Thoracic aorta (tissue), 2 donors: ENCODE results near the gene RPTOR. TPM values are rescaled to one million over a fixed set of nuclear protein-coding genes. Genes with fewer than 3 reads are reported as not detected.

Source experiments
- ATAC-seq: fragments of 150-250 bp; one replicate; pipeline ENCODE4 v1.8.0; 2017; ENCODE audit warnings: low read depth; ENCODE audit not compliant: insufficient number of reproducible peaks, low FRiP score
- DNase-seq: peaks from one replicate; pipeline ENCODE4 v3.0.0-alpha.2; 2020; ENCODE audit warnings: low spot score
- H3K27ac ChIP-seq, 2 donors: fragments of 200-600 bp; sonication (generic); 1 replicate in 1 of 2; 2 replicates in 1 of 2; pipeline ENCODE4 v1.5.1; 2016; ENCODE audit warnings: mild to moderate bottlenecking in 2 of 2, moderate library complexity in 2 of 2
- H3K27me3 ChIP-seq: fragments of 200-600 bp; sonication (generic); replicated peaks from 2 replicates; pipeline ENCODE4 v1.6.0; 2016; ENCODE audit warnings: mild to moderate bottlenecking; ENCODE audit not compliant: insufficient read depth
- H3K36me3 ChIP-seq: fragments of 200-600 bp; sonication (generic); one replicate; pipeline ENCODE4 v1.5.1; 2016
- H3K4me1 ChIP-seq, 2 donors: fragments of 200-600 bp; sonication (generic); 1 replicate in 1 of 2; 2 replicates in 1 of 2; pipeline versions ENCODE4 v1.5.1 to v1.6.0; 2016; ENCODE audit warnings: low read depth in 2 of 2, mild to moderate bottlenecking in 1 of 2; ENCODE audit not compliant: control insufficient read depth in 1 of 2
- H3K4me3 ChIP-seq: fragments of 200-600 bp; sonication (generic); 2 replicates; pipeline ENCODE4 v1.5.1; 2016; ENCODE audit warnings: mild to moderate bottlenecking
- H3K9me3 ChIP-seq: fragments of 200-600 bp; sonication (generic); 2 replicates; pipeline ENCODE4 v1.5.1; 2016
- total RNA-seq, 2 donors: library from RNA; depleted of rRNA; stranded (reverse); fragments of >200 nt; gene quantifications; one replicate each; pipeline versions ENCODE4 v1.1.0 to v1.2.3, GENCODE V29; 2016
- TF ChIP-seq, protein P1 (sequence below): fragments of 200-600 bp; sonication (generic); IDR thresholded peaks from one replicate; pipeline ENCODE4 v1.5.1; 2019; ENCODE audit warnings: antibody characterized with exemption

RPTOR gene
- total RNA-seq, 2 donors from 2014 or later = 42.0 to 47.4 TPM

DNA sequence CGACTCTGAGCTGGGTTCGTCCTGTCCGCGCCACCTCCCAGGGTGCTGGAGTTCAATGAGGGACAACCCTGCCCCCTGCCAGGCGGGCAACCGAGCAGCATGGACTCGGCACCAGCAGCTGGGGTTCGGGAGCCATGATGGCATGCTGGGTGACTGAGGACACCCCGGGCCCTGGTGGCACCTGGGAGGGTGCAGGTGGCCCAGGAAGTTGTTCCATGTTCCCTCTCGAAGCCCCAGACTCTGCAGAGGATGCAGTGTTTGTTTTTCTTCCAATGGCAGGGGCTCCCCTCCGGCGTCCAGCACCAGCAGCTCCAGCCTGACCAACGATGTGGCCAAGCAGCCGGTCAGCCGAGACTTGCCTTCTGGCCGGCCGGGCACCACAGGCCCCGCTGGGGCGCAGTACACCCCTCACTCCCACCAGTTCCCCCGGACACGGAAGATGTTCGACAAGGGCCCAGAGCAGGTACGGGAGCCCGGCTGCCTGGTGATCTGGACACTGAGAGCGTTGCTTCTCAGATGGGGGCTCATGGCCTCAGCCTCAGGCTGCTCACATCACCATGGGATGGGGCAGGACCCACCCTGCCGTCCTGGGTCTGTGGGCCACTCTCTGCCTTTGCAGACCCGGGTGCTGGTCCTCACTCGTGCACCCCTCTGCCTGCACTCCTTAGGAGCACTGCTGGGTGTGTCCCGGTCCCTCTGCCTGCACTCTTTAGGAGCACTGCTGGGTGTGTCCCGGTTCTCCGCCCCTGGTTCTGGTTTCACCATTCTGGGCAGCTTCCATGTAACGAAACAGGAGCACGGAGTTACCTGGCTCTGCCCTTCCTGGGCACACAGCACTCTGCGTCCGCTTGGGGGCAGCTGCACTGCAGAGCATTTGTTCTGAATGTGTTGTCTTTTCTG lies 378.8 kb downstream of the RPTOR start:
- no peaks in the 10 kb centered on the region for H3K27me3 ChIP-seq
- H3K36me3 ChIP-seq = no peaks in the 10 kb centered on the region
- TF ChIP-seq, protein P1, sequence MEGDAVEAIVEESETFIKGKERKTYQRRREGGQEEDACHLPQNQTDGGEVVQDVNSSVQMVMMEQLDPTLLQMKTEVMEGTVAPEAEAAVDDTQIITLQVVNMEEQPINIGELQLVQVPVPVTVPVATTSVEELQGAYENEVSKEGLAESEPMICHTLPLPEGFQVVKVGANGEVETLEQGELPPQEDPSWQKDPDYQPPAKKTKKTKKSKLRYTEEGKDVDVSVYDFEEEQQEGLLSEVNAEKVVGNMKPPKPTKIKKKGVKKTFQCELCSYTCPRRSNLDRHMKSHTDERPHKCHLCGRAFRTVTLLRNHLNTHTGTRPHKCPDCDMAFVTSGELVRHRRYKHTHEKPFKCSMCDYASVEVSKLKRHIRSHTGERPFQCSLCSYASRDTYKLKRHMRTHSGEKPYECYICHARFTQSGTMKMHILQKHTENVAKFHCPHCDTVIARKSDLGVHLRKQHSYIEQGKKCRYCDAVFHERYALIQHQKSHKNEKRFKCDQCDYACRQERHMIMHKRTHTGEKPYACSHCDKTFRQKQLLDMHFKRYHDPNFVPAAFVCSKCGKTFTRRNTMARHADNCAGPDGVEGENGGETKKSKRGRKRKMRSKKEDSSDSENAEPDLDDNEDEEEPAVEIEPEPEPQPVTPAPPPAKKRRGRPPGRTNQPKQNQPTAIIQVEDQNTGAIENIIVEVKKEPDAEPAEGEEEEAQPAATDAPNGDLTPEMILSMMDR = no peak
- DNase-seq = no peak
- no peaks in the 10 kb centered on the region for H3K9me3 ChIP-seq
- ATAC-seq = no peak
- H3K4me1 ChIP-seq = peaks cover 5 to 17% of the 10 kb centered on the region in 2 donors
- no peak overlapping the region for H3K27ac ChIP-seq
- H3K4me3 ChIP-seq = no peak overlapping the region

GRCh38 chr17:80924111-80924806 lies 379.6 kb downstream of the RPTOR start:
- H3K36me3 ChIP-seq = no peaks in the 10 kb centered on the region
- H3K9me3 ChIP-seq = no peaks in the 10 kb centered on the region
- H3K4me3 ChIP-seq = no peak overlapping the region
- TF ChIP-seq, protein P1 = no peak
- ATAC-seq = no peak
- H3K27ac ChIP-seq = no peak overlapping the region
- H3K4me1 ChIP-seq = peaks cover 0 to 9% of the 10 kb centered on the region in 2 donors
- no peak for DNase-seq
- H3K27me3 ChIP-seq = no peaks in the 10 kb centered on the region

- DNase-seq = no peak
Observed at GRCh38 chr17:80924807-80925610, 380.4 kb downstream of the RPTOR start.

DNA sequence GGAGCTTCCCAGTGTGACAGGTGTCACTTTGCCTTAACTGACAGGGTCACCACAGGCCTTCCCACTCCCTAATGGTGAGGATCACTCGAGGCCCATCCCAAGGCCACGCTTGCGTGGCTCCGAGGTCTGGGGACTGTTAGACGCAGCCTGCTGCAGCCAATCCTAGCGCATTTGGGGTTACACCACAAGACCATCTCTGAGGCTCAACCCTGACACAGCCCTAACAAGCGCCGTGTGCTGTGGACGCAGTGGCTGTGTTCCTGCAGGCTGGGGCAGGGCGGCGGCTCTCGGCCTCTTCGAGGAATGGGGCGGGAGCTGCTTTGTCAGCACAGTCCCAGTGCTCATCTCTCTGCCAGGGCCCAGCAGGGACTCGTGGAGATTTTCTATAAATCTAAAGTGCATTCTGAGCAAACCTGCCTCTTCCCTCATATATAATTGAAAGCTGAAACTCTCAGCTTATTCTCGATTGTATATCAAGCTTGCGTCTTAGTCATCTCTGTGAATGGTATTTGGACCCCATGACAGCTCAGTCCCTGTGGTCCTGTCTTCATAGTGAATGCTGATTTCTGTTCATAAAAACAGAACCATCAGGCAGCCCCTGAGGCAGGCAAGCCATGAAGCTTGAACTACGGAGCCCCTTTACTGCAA lies 381.2 kb downstream of the RPTOR start:
- Histone ChIP-seq H3K27ac (no peak overlapping the region), H3K4me3 (no peak overlapping the region), H3K9me3 (no peaks in the 10 kb centered on the region), H3K27me3 (no peaks in the 10 kb centered on the region), H3K4me1 (peaks cover 0 to 5% of the 10 kb centered on the region in 2 donors), H3K36me3 (no peaks in the 10 kb centered on the region)
- DNase-seq = no peak
- TF ChIP-seq, protein P1 = no peak
- ATAC-seq = no peak

More at GRCh38 chr17:80924807-80925610, 380.4 kb downstream of the RPTOR start:
- no peaks in the 10 kb centered on the region for H3K9me3 ChIP-seq
- no peak overlapping the region for H3K4me3 ChIP-seq
- no peaks in the 10 kb centered on the region for H3K36me3 ChIP-seq
- H3K4me1 ChIP-seq = peaks cover 0 to 1% of the 10 kb centered on the region in 2 donors
- no peak for ATAC-seq
- no peaks in the 10 kb centered on the region for H3K27me3 ChIP-seq
- TF ChIP-seq, protein P1 = no peak
- no peak overlapping the region for H3K27ac ChIP-seq
